Measurements from ENCODE around the gene AP5M1.
"Not testable (repeated sequence)": the region's sequence is repeated elsewhere in the genome, so short reads cannot be mapped to it uniquely, and the experiment has no call there.

AP5M1 gene

GRCh38 chr14:57245941-57246340 is 22.8 kb upstream of the AP5M1 start:
- TF ChIP-seq, protein P1, sequence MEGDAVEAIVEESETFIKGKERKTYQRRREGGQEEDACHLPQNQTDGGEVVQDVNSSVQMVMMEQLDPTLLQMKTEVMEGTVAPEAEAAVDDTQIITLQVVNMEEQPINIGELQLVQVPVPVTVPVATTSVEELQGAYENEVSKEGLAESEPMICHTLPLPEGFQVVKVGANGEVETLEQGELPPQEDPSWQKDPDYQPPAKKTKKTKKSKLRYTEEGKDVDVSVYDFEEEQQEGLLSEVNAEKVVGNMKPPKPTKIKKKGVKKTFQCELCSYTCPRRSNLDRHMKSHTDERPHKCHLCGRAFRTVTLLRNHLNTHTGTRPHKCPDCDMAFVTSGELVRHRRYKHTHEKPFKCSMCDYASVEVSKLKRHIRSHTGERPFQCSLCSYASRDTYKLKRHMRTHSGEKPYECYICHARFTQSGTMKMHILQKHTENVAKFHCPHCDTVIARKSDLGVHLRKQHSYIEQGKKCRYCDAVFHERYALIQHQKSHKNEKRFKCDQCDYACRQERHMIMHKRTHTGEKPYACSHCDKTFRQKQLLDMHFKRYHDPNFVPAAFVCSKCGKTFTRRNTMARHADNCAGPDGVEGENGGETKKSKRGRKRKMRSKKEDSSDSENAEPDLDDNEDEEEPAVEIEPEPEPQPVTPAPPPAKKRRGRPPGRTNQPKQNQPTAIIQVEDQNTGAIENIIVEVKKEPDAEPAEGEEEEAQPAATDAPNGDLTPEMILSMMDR (IDR thresholded peaks at IDR 0.05; ENCODE audit: low read depth, low read length): no peak
- no peak for DNase-seq (ENCODE audit: extremely low read depth, low read depth)

- DNase-seq (ENCODE audit: extremely low read depth, low read depth): no peak
- TF ChIP-seq, protein P1 (IDR thresholded peaks at IDR 0.05; ENCODE audit: low read depth, low read length): no peak
Observed at GRCh38 chr14:57246933-57247657, 21.7 kb upstream of the AP5M1 start.

GRCh38 chr14:57254884-57255283 is 13.9 kb upstream of the AP5M1 start:
- DNase-seq (ENCODE audit: extremely low read depth, low read depth): no peak
- TF ChIP-seq, protein P1 (IDR thresholded peaks at IDR 0.05; ENCODE audit: low read depth, low read length): no peak

DNA sequence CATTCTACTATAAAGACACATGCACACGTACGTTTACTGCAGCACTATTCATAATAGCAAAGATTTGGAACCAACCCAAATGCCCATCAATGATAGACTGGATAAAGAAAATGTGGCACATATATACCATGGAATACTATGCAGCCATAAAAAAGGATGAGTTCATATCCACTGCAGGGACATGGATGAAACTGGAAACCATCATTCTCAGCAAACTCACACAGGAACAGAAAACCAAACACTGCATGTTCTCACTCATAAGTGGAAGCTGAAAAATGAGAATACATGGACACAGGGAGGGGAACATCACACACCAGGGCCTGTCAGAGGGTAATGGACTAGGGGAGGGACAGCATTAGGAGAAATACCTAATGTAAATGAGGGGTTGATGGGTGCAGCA is 10.6 kb upstream of the AP5M1 start:
- not testable (repeated sequence) for DNase-seq (ENCODE audit: extremely low read depth, low read depth)

DNA sequence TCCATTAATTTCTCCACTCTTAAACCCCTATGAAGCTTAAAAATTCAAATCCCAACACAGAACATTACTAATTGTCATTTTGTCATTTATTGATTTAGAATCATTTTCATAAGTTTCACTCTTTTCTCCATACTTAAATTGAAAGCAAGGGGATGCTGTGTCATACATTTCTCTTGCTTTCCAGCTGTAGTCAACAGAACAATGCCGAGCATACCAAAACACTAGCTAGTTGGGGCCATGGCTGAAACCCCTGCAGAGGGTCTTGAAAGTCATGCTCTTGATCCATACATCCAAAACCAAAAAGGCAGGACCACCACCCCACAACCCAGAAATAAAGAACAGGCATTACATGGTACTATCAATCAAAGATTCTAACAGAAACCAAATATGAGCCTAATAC is 9.1 kb upstream of the AP5M1 start:
- DNase-seq (ENCODE audit: extremely low read depth, low read depth): no peak
- TF ChIP-seq, protein P1 (IDR thresholded peaks at IDR 0.05; ENCODE audit: low read depth, low read length): no peak

GRCh38 chr14:57261604-57262003 is 7.2 kb upstream of the AP5M1 start:
- DNase-seq (ENCODE audit: extremely low read depth, low read depth): no peak
- TF ChIP-seq, protein P1 (IDR thresholded peaks at IDR 0.05; ENCODE audit: low read depth, low read length): no peak

GRCh38 chr14:57262117-57262516 is 6.7 kb upstream of the AP5M1 start:
- TF ChIP-seq, protein P1 (IDR thresholded peaks at IDR 0.05; ENCODE audit: low read depth, low read length): no peak
- DNase-seq (ENCODE audit: extremely low read depth, low read depth): no peak

- no peak for DNase-seq (ENCODE audit: extremely low read depth, low read depth)
- TF ChIP-seq, protein P1 (IDR thresholded peaks at IDR 0.05; ENCODE audit: low read depth, low read length): no peak
Observed at GRCh38 chr14:57266065-57266464, 2.7 kb upstream of the AP5M1 start.
